NCI-H146 (cell line): ENCODE measurements around the gene IGF2BP2.
"Not testable (repeated sequence)": the region's sequence is repeated elsewhere in the genome, so short reads cannot be mapped to it uniquely, and the experiment has no call there.

Experiments used
- DNase-seq: peaks from one replicate; lab custom pipeline; 2025; lab: John Stamatoyannopoulos, UW

Gene IGF2BP2

DNA sequence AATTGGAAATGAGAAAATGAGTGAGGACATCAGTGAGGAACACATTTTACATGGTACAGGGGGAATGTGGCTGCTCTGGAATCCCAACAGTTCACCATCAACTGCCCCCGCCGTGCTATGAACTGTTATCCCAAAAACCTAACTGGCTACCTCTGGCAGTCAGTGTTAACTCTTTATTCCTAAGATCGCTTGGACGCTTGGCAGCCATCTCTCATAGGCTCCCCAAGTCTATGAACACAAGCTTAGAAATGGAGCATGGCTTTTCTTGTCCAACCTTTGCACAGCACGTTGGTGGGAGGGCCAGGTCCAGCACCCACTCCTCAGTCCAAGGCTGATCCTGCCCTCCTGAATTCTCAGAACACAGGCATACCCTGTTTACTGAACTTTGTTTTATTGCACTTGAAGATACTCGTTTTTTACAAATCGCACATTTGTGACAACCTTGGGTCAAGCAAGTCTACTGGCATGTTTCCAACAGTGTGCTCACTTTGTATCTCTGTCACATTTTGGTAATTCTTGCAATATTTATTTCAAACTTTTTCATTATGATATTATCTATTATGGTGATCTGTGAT, 185.1 kb downstream of the IGF2BP2 start:
- no peak for DNase-seq

GRCh38 chr3:185638651-185639050, 186.2 kb downstream of the IGF2BP2 start:
- DNase-seq, result not testable (repeated sequence)

GRCh38 chr3:185637388-185637787, 187.5 kb downstream of the IGF2BP2 start:
- no peak for DNase-seq

DNA sequence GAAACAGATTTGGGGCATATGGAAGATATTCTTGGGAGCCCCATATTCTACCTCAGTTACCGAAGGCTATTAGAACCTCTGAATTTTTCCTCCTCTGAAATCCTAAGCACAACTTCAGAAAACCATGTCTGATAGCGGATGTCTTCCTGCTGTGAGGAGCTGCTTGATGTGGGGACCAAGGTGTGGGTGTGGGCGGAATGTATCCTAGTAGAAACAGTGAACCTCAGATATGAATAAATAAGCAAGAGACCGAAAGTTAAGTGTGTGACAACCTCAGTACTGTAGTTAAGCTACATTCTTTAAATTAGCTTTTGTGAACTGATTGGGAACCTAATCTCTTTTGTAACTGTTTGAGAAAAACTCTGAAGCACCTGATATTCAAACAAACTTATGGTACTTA, 191.8 kb downstream of the IGF2BP2 start:
- no peak for DNase-seq

GRCh38 chr3:185631508-185632206, 193.2 kb downstream of the IGF2BP2 start:
- no peak for DNase-seq

DNA sequence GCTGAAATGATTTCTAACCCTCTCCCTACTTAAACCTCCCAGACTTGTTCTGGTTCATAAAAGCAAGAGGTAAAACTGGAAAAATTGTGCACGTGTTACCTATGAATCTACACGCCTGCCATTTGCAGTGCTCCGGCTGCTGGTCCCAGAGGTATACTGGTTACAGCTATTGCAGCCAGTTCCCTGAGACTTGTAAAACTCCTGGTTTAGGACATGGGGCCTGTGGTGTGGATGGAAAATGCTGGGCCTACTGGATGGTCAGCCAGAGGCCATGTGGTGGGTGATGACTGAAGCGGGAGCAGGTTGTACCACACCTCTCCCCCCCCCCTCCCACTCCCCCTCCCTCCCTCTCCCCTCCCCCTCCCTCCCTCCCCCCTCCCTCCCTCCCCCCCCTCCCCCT, 193.7 kb downstream of the IGF2BP2 start:
- DNase-seq, result no peak

- peak; percentile 58 for DNase-seq
Measured at GRCh38 chr3:185630182-185630622, 194.6 kb downstream of the IGF2BP2 start.

- DNase-seq, result no peak
Measured at GRCh38 chr3:185629554-185630181, 195.2 kb downstream of the IGF2BP2 start.

DNA sequence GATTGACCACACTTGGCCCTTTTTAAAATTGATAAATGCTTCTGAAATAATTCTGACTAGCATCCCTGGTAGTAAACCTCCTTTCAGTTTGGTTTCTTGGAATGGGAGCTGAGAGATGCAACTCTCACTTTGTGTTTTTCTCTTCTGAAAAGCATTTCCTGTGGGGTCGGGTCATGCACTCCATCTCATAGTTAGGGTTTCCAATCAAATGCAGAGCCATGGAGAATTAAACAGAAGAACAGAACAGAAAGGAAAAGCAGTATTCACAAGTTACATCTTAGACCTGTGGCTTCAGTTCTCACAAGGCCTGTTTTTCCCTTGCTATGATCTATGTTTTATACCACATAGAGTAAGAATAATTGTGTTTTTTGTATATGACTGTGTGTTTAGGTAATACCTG, 199.1 kb downstream of the IGF2BP2 start:
- DNase-seq, result no peak

- DNase-seq, result no peak
Measured at GRCh38 chr3:185623939-185624665, 200.7 kb downstream of the IGF2BP2 start.

GRCh38 chr3:185613016-185613415, 211.8 kb downstream of the IGF2BP2 start:
- no peak for DNase-seq

DNA sequence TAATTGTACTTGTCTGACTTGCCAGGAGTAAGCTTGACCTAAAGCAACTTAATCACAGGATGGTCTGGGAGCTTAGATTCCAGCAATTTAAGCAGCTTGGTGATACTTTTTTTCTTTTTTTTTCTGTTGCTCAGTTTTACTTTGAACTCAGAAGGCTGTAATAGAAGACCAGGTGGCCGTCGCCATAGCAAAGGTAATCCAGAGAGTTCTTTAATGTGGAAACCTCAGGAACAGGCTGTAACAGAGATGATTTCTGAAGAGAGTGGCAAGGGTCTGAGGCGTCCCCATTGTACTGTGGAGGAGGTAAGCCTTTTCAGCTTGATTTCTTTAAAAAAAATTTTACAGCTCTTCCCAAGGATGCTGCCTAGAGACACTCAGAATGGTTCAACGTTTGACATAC, 218.6 kb downstream of the IGF2BP2 start:
- DNase-seq, result no peak

DNA sequence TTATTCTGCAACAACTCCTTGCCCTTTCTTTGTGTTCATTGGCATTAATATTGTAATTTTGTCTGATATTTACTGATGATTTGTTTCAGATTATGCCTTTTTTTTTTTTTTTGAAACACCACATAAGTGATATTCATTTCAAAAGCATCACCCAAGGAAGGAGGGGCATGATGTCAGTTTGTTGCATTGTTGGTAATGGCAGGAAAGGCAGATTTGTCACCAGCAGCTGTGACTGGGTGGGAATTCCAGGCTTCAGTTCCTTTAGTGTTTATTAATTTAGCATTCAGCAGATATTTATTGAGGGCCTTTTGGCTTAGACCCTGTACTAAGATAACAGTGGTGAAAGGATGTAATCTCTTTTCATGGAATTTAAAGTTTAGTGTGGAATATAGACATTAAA, 219.3 kb downstream of the IGF2BP2 start:
- no peak for DNase-seq

DNA sequence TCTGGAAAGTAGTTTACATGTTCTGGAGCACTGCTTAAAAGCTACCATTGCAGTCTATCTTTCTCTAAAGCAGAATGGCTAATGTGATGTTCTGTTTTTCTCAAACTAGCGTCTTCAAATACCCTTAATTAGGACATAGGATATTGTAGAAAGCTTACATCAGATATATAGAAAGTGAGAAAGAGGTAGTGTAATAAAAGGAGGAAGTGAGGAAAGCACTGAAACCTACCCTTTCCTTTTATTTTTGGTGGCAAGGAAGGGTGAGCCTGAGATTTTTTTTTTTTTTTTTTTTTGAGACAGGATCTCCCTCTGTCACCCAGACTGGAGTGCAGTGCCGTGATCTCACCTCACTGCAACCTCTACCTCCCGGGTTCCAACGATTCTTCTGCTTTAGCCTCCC, 229.3 kb downstream of the IGF2BP2 start:
- DNase-seq, result no peak

- no peak for DNase-seq
Measured at GRCh38 chr3:185594073-185594472, 230.8 kb downstream of the IGF2BP2 start.
